AG09319 (cell line): ENCODE measurements around the gene SH2D1A.

Source experiments
- DNase-seq: peaks from one replicate; pipeline ENCODE4 v3.0.0-alpha.2; 2010; ENCODE audit warnings: low read depth; ENCODE audit errors: extremely low read depth
- TF ChIP-seq, protein P1 (sequence below): IDR thresholded peaks from 2 replicates; pipeline ENCODE4 v1.5.1; 2011; ENCODE audit warnings: low read depth, mild to moderate bottlenecking, inconsistent platforms, low read length, moderate library complexity

SH2D1A gene

GRCh38 chrX:124358800-124359383 lies 12.5 kb downstream of the SH2D1A start:
- TF ChIP-seq, protein P1, sequence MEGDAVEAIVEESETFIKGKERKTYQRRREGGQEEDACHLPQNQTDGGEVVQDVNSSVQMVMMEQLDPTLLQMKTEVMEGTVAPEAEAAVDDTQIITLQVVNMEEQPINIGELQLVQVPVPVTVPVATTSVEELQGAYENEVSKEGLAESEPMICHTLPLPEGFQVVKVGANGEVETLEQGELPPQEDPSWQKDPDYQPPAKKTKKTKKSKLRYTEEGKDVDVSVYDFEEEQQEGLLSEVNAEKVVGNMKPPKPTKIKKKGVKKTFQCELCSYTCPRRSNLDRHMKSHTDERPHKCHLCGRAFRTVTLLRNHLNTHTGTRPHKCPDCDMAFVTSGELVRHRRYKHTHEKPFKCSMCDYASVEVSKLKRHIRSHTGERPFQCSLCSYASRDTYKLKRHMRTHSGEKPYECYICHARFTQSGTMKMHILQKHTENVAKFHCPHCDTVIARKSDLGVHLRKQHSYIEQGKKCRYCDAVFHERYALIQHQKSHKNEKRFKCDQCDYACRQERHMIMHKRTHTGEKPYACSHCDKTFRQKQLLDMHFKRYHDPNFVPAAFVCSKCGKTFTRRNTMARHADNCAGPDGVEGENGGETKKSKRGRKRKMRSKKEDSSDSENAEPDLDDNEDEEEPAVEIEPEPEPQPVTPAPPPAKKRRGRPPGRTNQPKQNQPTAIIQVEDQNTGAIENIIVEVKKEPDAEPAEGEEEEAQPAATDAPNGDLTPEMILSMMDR = no peak
- no peak for DNase-seq

GRCh38 chrX:124362072-124362471 lies 15.7 kb downstream of the SH2D1A start:
- TF ChIP-seq, protein P1 = no peak
- no peak for DNase-seq

DNA sequence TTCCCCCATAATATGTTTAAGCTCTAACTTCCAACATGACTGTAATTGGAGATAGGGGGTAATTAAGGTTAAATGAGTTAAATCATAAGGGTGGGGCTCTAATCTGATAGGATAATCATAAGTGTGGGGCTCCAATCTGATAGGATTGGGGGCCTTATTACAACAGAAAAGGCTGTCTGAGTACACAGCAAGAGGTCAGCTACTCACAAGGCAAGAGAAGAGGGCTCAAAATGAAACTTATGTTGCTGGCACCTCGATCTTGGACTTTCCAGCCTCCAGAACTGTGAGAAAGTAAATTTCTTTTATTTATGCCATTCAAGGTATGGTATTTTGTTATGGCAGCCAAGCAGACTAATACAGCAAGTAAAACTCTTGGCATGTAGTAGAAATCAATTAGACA lies 16.4 kb downstream of the SH2D1A start:
- DNase-seq = no peak

DNA sequence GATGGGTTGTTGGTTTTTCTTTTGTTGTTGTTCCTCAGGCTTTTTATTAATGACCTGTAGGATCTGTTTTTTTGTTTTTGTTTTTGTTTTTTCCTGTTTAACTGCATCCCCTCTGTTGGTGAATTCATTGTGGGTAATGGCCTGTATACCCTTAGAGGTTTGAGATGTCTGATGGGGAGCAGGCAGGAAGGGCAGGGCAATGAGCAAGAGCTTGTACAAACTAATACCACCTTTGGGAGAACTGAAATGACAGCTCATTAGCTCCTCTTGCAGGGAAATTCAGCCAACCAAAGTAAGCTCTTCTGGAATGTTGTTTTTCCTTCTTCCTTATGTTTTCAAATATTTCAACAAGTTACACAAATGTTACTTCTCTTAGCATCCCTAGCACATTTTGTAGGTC lies 23.4 kb downstream of the SH2D1A start:
- DNase-seq = no peak
- TF ChIP-seq, protein P1 = no peak

More for the DNA sequence above, 16.4 kb downstream of the SH2D1A start:
- TF ChIP-seq, protein P1 = no peak

GRCh38 chrX:124373348-124373747 lies 27.0 kb downstream of the SH2D1A start:
- TF ChIP-seq, protein P1 = no peak
- no peak for DNase-seq

DNA sequence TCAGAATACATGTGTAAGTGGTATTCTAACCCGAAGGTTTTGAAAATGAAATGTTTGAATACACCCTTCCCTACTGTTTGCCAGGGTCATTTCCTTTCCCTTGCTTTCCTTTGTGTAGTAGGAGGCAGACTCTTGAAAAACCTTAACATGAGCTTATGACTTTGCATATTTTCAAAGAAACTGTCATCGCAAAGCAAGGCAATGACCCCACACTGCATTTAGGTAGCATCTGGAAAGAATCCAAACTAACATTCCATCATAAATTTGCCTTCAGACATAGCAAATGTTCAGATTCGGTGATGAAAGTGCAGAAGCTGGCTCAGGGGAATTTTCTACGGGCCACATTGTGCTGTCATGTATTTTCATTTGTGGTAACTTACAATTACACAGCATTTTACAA lies 32.3 kb downstream of the SH2D1A start:
- no peak for DNase-seq
- TF ChIP-seq, protein P1 = no peak

GRCh38 chrX:124383354-124383753 lies 37.0 kb downstream of the SH2D1A start:
- DNase-seq = no peak
- TF ChIP-seq, protein P1 = no peak
